Esophagus squamous epithelium (tissue), 5 donors: Measurements from ENCODE around the gene TTC39B. TPM values are rescaled to one million over a fixed set of nuclear protein-coding genes. Genes with fewer than 3 reads are reported as not detected.

Experiments
- DNase-seq: peaks from one replicate; lab custom pipeline; 2025; lab: John Stamatoyannopoulos, UW
- H3K27ac ChIP-seq, 4 donors: fragments of 200-600 bp; sonication (generic); one replicate each; pipeline ENCODE4 v1.5.1; 2016 to 2019; ENCODE audit warnings: mild to moderate bottlenecking in 1 of 4
- H3K27me3 ChIP-seq, 4 donors: fragments of 200-600 bp; sonication (generic); 1 replicate in 3 of 4; 2 replicates in 1 of 4; pipeline versions ENCODE4 v1.5.1 to v1.6.0; 2017 to 2021; ENCODE audit warnings: antibody characterized with exemption in 1 of 4
- H3K36me3 ChIP-seq, 3 donors: fragments of 200-600 bp; sonication (generic); one replicate each; pipeline ENCODE4 v1.5.1; 2016 to 2019
- H3K4me1 ChIP-seq, 3 donors: fragments of 200-600 bp; sonication (generic); one replicate each; pipeline ENCODE4 v1.5.1; 2017 to 2019
- H3K4me3 ChIP-seq, 4 donors: fragments of 200-600 bp; sonication (generic); 1 replicate in 3 of 4; 2 replicates in 1 of 4; pipeline ENCODE4 v1.5.1; 2016 to 2019; ENCODE audit warnings: mild to moderate bottlenecking in 2 of 4, moderate library complexity in 1 of 4
- H3K9me3 ChIP-seq, 3 donors: fragments of 200-600 bp; sonication (generic); one replicate each; pipeline ENCODE4 v1.5.1; 2016 to 2019
- CTCF ChIP-seq, 6 experiments: fragments of 450-650 bp in 4 of 6; fragments of 200-600 bp in 2 of 6; sonication (generic) in 2 of 6; IDR thresholded peaks; one replicate each; pipeline ENCODE4 v1.5.1; 2016 to 2019; ENCODE audit warnings: antibody characterized with exemption in 6 of 6, mild to moderate bottlenecking in 4 of 6, moderate library complexity in 4 of 6
- POLR2A ChIP-seq, 4 donors: fragments of 450-650 bp; IDR thresholded peaks; one replicate each; pipeline ENCODE4 v1.6.1; 2017; ENCODE audit warnings: antibody characterized with exemption in 4 of 4, mild to moderate bottlenecking in 4 of 4, moderate library complexity in 3 of 4
- WGBS, 2 donors: methylation state at CpG; one replicate each; pipeline ENCODE4 v1.1.5; 2018; 5-methylcytosine and 5-hydroxymethylcytosine counted together
- intact Hi-C: fragments of 100-400 bp; cut with DNase I; formaldehyde crosslinking; loops from one replicate; pipeline ENCODE4 v1.15.0; 2022
- total RNA-seq, 4 donors: library from RNA; depleted of rRNA; stranded (reverse); fragments of >200 nt; gene quantifications; one replicate each; pipeline ENCODE4 v1.1.0, GENCODE V29; 2016
- donor health status: DM: yes; HTN: yes; CAD: no.

The TTC39B gene
- total RNA-seq = 10 to 100 TPM; 15.8 to 24.3 (median 17.5) TPM

- peak within 1 kb of the TSS; percentile 89 to 97 (median 94) for H3K27ac ChIP-seq
- no peaks in the 10 kb centered on the region for H3K27me3 ChIP-seq
- H3K4me3 ChIP-seq = peak within 1 kb of the TSS; percentile 73 to 97 (median 88)
- WGBS, 2 donors = 0% methylated on average over 1 to 5 of the region's 67 CpGs
- H3K9me3 ChIP-seq = no peaks in the 10 kb centered on the region
- peak; percentile 26 for DNase-seq
- H3K36me3 ChIP-seq = no peaks in the 10 kb centered on the region
- H3K4me1 ChIP-seq = peaks cover 15 to 40% (median 23%) of the 10 kb centered on the region in 3 donors
- TF ChIP-seq POLR2A (IDR thresholded peaks at IDR 0.05) = peak in 3 of 4 donors; percentile 59 to 90 (median 80)
- peak in 1 of 6 experiments; percentile 44 for TF ChIP-seq CTCF (IDR thresholded peaks at IDR 0.05)
- intact Hi-C loops = no loop called here
Observed at GRCh38 chr9:15306757-15307522, at the start of gene TTC39B. Gene TTC39B (minus strand): TSS chr9:15307216. CDS start chr9:15307125, 91 bp downstream.

GRCh38 chr9:15355669-15356068, 48.7 kb upstream of the TTC39B start:
- H3K9me3 ChIP-seq = no peaks in the 10 kb centered on the region
- no peaks in the 10 kb centered on the region for H3K27me3 ChIP-seq
- H3K4me1 ChIP-seq = no peaks in the 10 kb centered on the region
- no peak overlapping the region for H3K27ac ChIP-seq
- TF ChIP-seq CTCF (IDR thresholded peaks at IDR 0.05) (no peak), POLR2A (IDR thresholded peaks at IDR 0.05) (no peak)
- DNase-seq = no peak
- intact Hi-C loops = no loop called here
- H3K4me3 ChIP-seq = no peak overlapping the region
- WGBS, 2 donors = 80 to 86% methylated on average over 6 of the region's 6 CpGs
- no peaks in the 10 kb centered on the region for H3K36me3 ChIP-seq

GRCh38 chr9:15354713-15355112, 47.7 kb upstream of the TTC39B start:
- TF ChIP-seq CTCF (IDR thresholded peaks at IDR 0.05) (no peak), POLR2A (IDR thresholded peaks at IDR 0.05) (no peak)
- intact Hi-C loops = no loop called here
- H3K27me3 ChIP-seq = no peaks in the 10 kb centered on the region
- H3K36me3 ChIP-seq = no peaks in the 10 kb centered on the region
- no peaks in the 10 kb centered on the region for H3K4me1 ChIP-seq
- WGBS, 2 donors = 63 to 69% methylated on average over 3 of the region's 3 CpGs
- no peaks in the 10 kb centered on the region for H3K9me3 ChIP-seq
- H3K27ac ChIP-seq = no peak overlapping the region
- no peak for DNase-seq
- H3K4me3 ChIP-seq = no peak overlapping the region

- DNase-seq = no peak
- whole genome bisulfite sequencing, 2 donors = 85 to 89% methylated on average over 4 of the region's 4 CpGs
- TF ChIP-seq CTCF (IDR thresholded peaks at IDR 0.05) (no peak), POLR2A (IDR thresholded peaks at IDR 0.05) (no peak)
- no peaks in the 10 kb centered on the region for H3K27me3 ChIP-seq
- no peaks in the 10 kb centered on the region for H3K4me1 ChIP-seq
- no peak overlapping the region for H3K4me3 ChIP-seq
- no peaks in the 10 kb centered on the region for H3K9me3 ChIP-seq
- intact Hi-C loops = no loop called here
- no peak overlapping the region for H3K27ac ChIP-seq
- no peaks in the 10 kb centered on the region for H3K36me3 ChIP-seq
Observed at GRCh38 chr9:15353892-15354291, 46.9 kb upstream of the TTC39B start.

GRCh38 chr9:15352306-15352705, 45.3 kb upstream of the TTC39B start:
- TF ChIP-seq POLR2A (IDR thresholded peaks at IDR 0.05) (no peak), CTCF (IDR thresholded peaks at IDR 0.05) (no peak)
- intact Hi-C loops = no loop called here
- 46 to 56% methylated on average over 2 of the region's 3 CpGs for WGBS, 2 donors

More at GRCh38 chr9:15352306-15352705, 45.3 kb upstream of the TTC39B start:
- H3K9me3 ChIP-seq = no peaks in the 10 kb centered on the region
- H3K27ac ChIP-seq = no peak overlapping the region
- no peaks in the 10 kb centered on the region for H3K4me1 ChIP-seq
- H3K27me3 ChIP-seq = no peaks in the 10 kb centered on the region
- DNase-seq = no peak
- no peaks in the 10 kb centered on the region for H3K36me3 ChIP-seq
- no peak overlapping the region for H3K4me3 ChIP-seq
